HEK293T (cell line): ENCODE data around the gene RBBP4.
A peak's percentile ranks its signal among the peaks of the same experiment; 100 is the strongest.
"Not testable (repeated sequence)": the region's sequence is repeated elsewhere in the genome, so short reads cannot be mapped to it uniquely, and the experiment has no call there.

ENCODE experiments used
- CTCF ChIA-PET: fragments of 350-600 bp; formaldehyde crosslinking; extraction: SDS; loops from one replicate; lab custom pipeline; 2021; ENCODE audit warnings: antibody characterized with exemption, inconsistent platforms; lab: Yijun Ruan, JAX
- POLR2A ChIA-PET: fragments of 350-600 bp; formaldehyde crosslinking; extraction: SDS; loops from one replicate; lab custom pipeline; 2020; ENCODE audit warnings: antibody characterized with exemption, inconsistent platforms; lab: Yijun Ruan, JAX
- DNase-seq: peaks from one replicate; pipeline ENCODE4 v3.0.0; 2012; ENCODE audit warnings: mixed read lengths; ENCODE audit errors: extremely low spot score
- ARNT ChIP-seq: fragments of 450-650 bp; IDR thresholded peaks from 2 replicates; pipeline ENCODE4 v1.6.1; 2017; ENCODE audit warnings: mild to moderate bottlenecking
- BHLHE40 ChIP-seq: fragments of 450-650 bp; IDR thresholded peaks from 2 replicates; pipeline ENCODE4 v1.6.1; 2016; ENCODE audit warnings: mild to moderate bottlenecking, moderate library complexity, borderline replicate concordance
- CTBP1 ChIP-seq: fragments of 450-650 bp; IDR thresholded peaks from 2 replicates; pipeline ENCODE4 v1.6.1; 2016; ENCODE audit warnings: borderline replicate concordance
- ELF4 ChIP-seq: fragments of 450-650 bp; IDR thresholded peaks from 2 replicates; pipeline ENCODE4 v1.6.1; 2017; ENCODE audit warnings: antibody characterized with exemption
- FOXA1 ChIP-seq: fragments of 450-650 bp; IDR thresholded peaks from 2 replicates; pipeline ENCODE4 v1.6.1; 2016; ENCODE audit warnings: mild to moderate bottlenecking
- FOXK2 ChIP-seq: fragments of 450-650 bp; IDR thresholded peaks from 2 replicates; pipeline ENCODE4 v1.6.1; 2016; ENCODE audit warnings: mild to moderate bottlenecking
- FOXM1 ChIP-seq: fragments of 450-650 bp; IDR thresholded peaks from 2 replicates; pipeline ENCODE4 v1.6.1; 2017; ENCODE audit warnings: mild to moderate bottlenecking, borderline replicate concordance
- HDGF ChIP-seq: fragments of 450-650 bp; IDR thresholded peaks from 2 replicates; pipeline ENCODE4 v1.6.1; 2017; ENCODE audit warnings: antibody characterized with exemption, borderline replicate concordance
- L3MBTL2 ChIP-seq: fragments of 450-650 bp; conservative IDR thresholded peaks from 2 replicates; pipeline ENCODE4 v1.6.1; 2016; ENCODE audit warnings: mild to moderate bottlenecking
- LEF1 ChIP-seq: fragments of 450-650 bp; IDR thresholded peaks from 2 replicates; pipeline ENCODE4 v1.6.1; 2017; ENCODE audit warnings: mild to moderate bottlenecking, borderline replicate concordance
- NFRKB ChIP-seq: fragments of 450-650 bp; IDR thresholded peaks from 2 replicates; pipeline ENCODE4 v1.6.1; 2016; ENCODE audit warnings: mild to moderate bottlenecking, moderate library complexity
- SP1 ChIP-seq: fragments of 450-650 bp; IDR thresholded peaks from 2 replicates; pipeline ENCODE4 v1.6.1; 2017
- SUZ12 ChIP-seq: fragments of 450-650 bp; IDR thresholded peaks from 2 replicates; pipeline ENCODE4 v1.6.1; 2016; ENCODE audit warnings: mild to moderate bottlenecking
- TARDBP ChIP-seq: fragments of 450-650 bp; IDR thresholded peaks from 2 replicates; pipeline ENCODE4 v1.6.1; 2016
- ZNF384 ChIP-seq: fragments of 450-650 bp; IDR thresholded peaks from 2 replicates; pipeline ENCODE4 v1.6.1; 2016
- TF ChIP-seq, protein P1 (sequence below): fragments of 450-650 bp; IDR thresholded peaks from 2 replicates; pipeline ENCODE4 v1.6.1; 2016

The RBBP4 gene

DNA sequence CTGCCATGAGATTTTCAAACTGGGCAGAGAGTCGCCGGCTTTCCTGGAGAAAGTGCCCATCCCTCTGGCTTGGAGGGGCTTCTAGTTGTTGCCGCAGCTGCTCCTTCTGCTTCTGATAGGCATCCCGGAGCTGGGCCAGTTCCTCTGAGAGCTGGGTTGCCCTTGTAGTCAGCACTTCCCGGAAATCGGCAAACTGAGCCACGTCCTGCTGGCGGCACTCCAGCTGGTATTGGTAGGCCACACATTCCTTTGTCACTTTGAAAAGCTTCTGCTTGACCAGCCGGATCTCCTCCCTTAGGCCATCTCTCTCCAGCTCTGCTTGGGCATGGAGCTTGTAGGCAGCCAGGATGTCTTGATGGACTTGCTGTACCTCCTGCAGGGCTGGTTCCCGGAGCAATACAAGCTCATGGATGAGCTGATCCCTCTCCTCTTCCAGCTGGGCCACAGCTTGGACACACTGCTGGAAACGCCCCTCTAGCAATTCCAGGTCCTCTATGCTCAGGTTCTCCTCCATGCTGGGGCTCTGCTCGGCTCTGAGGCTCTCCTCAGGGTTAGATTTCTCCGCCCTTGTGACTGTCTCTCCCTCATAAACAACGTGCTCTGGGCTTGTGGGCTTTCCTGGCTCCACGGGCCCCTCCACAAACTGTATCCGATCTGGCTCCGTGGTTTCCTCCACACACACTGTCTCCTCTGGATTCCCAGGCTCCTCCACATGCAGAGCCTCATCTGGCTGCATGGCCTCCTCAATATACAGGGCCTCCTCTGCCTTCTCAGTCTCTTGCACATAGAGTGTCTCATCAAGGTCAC, 44.3 kb downstream of the RBBP4 start:
- CTCF ChIA-PET, result interaction anchor here (0.6 kb wide), 1 partner anchor 13 kb away, joined by 5 read pairs; no protein-coding TSS in a partner anchor
- DNase-seq, result no peak
- POLR2A ChIA-PET, result no interaction called here

DNA sequence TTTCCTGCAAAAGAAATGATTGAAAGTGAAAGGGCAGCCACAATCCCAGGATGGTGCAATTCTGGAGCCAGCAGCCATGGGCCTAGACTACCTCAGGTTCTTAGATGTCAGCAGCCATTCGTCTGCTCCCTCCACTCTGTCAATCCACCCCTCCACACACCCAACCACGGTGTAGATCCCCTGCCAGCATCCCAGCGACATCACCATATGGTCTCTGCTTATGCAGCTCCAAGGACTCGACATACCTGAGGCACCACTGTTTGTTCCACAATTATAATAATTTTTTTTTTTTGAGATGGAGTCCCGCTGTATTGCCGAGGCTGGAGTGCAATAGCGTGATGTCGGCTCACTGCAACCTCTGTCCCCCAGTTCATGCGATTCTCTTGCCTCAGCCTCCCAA, 45.0 kb downstream of the RBBP4 start:
- ChIA-PET POLR2A (no interaction called here), CTCF (interaction anchor here (0.6 kb wide), 1 partner anchor 12 kb away, joined by 5 read pairs; no protein-coding TSS in a partner anchor)
- DNase-seq, result no peak
- TF ChIP-seq LEF1 (no peak), FOXA1 (no peak), FOXM1 (no peak)
- TF ChIP-seq, protein P1, sequence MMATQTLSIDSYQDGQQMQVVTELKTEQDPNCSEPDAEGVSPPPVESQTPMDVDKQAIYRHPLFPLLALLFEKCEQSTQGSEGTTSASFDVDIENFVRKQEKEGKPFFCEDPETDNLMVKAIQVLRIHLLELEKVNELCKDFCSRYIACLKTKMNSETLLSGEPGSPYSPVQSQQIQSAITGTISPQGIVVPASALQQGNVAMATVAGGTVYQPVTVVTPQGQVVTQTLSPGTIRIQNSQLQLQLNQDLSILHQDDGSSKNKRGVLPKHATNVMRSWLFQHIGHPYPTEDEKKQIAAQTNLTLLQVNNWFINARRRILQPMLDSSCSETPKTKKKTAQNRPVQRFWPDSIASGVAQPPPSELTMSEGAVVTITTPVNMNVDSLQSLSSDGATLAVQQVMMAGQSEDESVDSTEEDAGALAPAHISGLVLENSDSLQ, result no peak

More for the DNA sequence above, 44.3 kb downstream of the RBBP4 start:
- TF ChIP-seq HDGF, result no peak
- no peak for TF ChIP-seq ARNT
- no peak for TF ChIP-seq SP1
- TF ChIP-seq NFRKB, result no peak
- TF ChIP-seq L3MBTL2, result no peak
- TF ChIP-seq, protein P1, result no peak

DNA sequence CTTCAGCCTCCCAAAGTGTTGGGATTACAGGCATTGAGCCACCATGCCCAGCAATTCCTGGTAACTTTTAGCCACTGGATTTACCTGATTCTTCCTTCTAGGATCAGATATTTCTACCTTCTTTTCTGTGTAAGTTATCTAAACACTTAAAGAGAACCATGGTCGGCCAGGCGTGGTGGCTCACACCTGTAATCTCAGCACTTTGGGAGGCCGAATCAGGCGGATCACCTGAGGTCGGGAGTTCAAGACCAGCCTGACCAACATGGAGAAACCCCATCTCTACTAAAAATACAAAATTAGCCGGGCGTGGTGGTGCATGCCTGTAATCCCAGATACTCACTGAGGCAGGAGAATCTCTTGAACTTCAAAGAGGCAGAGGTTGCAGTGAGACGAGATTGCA, 46.0 kb downstream of the RBBP4 start:
- POLR2A ChIA-PET, DNase-seq: not testable (repeated sequence)
- CTCF ChIA-PET, result interaction anchor here (2.3 kb wide), 1 partner anchor 15 kb away, joined by 10 read pairs; no protein-coding TSS in a partner anchor

DNA sequence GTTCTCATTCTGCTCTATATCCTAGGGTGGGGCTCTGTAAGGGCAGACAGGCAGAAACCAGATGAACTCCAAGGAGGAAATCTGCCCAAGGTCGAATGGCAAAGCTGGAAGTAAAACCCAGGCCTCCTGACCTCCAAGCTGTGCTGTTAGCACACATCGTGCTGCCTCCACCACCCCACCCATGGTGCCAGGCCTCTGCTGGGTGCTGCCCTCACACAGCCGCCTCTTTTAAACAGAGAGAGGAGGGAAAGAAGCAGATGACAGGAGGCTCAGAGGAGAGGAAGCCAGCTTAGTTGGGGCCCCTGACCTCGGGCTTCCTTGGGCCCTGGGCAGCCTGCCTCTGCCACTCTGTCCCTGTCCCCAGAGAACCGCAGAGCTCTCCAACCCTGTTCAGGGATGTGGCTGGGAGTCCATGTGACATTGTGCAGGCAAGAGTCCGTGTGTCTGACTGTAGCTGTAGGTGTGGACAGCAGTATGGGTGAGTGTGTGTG, 50.5 kb downstream of the RBBP4 start:
- DNase-seq, result no peak
- no peak for TF ChIP-seq SUZ12
- TF ChIP-seq BHLHE40, result no peak
- no peak for TF ChIP-seq ELF4
- no peak for TF ChIP-seq CTBP1
- no peak for TF ChIP-seq FOXK2
- TF ChIP-seq FOXA1, result no peak
- no peak for TF ChIP-seq NFRKB
- TF ChIP-seq, protein P1, result no peak
- TF ChIP-seq LEF1, result no peak
- no peak for TF ChIP-seq SP1
- TF ChIP-seq ARNT, result no peak
- no peak for TF ChIP-seq HDGF
- TF ChIP-seq L3MBTL2, result no peak
- ChIA-PET POLR2A (interaction anchor here (0.8 to 1.2 kb wide), 2 partner anchors 11 to 50 kb away, joined by 3 to 4 read pairs; partner anchors contain the start of gene RBBP4), CTCF (interaction anchor here (1.4 kb wide), 1 partner anchor 11 kb away, joined by 4 read pairs; no protein-coding TSS in a partner anchor)

DNA sequence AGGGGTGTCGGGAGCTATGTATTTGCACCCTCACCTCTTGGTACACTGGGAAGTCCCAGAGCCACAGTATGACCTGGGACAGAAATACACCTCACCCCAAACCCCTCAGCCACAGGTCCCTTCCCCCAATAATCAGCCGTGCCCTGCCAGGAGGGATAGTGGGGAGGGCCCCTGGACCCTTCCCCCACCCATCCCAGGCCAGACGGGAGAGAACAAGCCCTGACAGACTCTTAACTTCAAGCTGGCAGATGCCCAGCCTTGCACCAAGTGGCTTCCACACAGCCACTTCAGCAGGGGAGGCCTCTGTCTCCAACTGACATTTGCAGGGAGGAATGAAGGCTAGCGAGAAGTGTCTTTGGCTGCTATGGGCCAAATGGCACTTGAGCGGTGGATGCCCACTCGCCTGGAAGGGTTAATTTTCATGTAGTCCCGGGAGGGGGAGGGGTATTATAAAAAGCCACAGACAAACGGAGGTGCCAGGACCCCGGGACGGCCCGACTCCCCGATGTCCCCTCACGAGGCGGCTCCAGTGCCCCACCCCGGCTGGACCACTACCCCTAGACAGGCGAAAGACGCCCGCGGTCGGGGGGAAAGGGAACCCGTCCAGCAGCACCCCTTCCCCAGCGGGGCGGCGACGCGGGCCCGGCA, 51.1 kb downstream of the RBBP4 start:
- TF ChIP-seq FOXM1, result no peak
- no peak for TF ChIP-seq CTBP1
- TF ChIP-seq FOXK2, result no peak
- no peak for TF ChIP-seq NFRKB
- TF ChIP-seq L3MBTL2, result no peak
- no peak for TF ChIP-seq BHLHE40
- ChIA-PET CTCF (interaction anchor here (1.4 kb wide), 1 partner anchor 10 kb away, joined by 4 read pairs; no protein-coding TSS in a partner anchor), POLR2A (interaction anchor here (1.0 to 1.3 kb wide), 3 partner anchors 8 to 51 kb away, joined by 4 read pairs; partner anchors contain the start of gene RBBP4)
- no peak for DNase-seq

DNA sequence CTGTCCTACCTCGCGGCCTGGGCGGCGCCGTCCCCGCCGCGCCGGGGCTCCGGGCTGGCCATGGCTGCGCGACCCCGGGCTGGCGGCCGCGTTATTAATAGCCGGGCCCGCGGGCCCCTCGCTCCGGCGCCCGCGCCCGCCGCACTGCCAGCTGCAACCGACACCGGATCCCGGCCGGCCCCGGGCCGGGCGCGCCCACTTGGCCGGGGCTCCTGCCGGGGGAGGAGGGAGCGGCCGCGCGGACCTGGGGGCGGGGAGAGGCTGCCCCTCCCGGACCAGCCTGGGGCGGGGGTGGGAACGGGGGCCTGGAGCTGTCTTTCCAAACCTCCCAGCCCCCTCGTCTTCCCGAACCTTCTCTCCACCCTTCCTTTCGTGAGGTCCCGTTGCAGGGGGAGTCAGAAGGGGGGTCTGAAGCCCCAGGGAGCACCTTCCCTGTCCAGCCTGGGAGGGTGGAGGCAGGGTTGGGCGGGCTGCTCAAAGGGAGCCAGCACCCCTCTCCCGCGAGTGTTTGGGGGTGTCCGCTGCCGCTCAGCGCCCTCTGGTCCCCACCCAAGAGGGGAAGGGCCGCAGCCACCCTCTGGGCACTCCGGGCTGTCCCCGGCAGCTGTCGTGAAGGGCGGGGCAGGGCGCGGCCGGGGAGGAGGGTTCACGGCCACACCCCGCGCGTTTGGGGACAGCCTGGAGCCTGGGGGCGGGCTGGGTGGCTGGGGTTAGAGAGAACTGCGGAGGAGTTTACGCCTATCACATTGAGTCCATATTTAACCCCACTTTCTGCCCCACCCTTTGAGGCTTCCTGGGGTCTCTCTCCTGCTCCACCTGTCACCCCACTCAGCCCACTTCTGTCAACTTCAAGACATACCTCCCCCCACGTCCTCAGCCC, 51.8 kb downstream of the RBBP4 start, which contains the start of gene SYNC:
Gene SYNC, minus strand, starts transcription at position 172 of the 880 bp plus-strand sequence. Its CDS starts 110 bp downstream, at position 62.
- no peak for TF ChIP-seq SP1
- no peak for TF ChIP-seq TARDBP
- no peak for TF ChIP-seq LEF1
- 0 out of 2 replicates have a peak, but pooled peaks have one; percentile 5 for TF ChIP-seq FOXM1
- TF ChIP-seq ZNF384, result no peak
- no peak for TF ChIP-seq NFRKB
- no peak for TF ChIP-seq ELF4
- TF ChIP-seq CTBP1, result no peak
- peak; percentile 68 for DNase-seq
- ChIA-PET POLR2A (interaction anchor here (1.0 to 1.3 kb wide), 2 partner anchors 9 to 52 kb away, joined by 4 read pairs; partner anchors contain the start of gene RBBP4), CTCF (interaction anchor here (1.0 to 1.4 kb wide), 2 partner anchors 9 to 10 kb away, joined by 4 read pairs; no protein-coding TSS in a partner anchor)
